Endometrial microvascular endothelial cells (primary cell): Measurements from ENCODE around the gene SCN5A. TPM values are rescaled to one million over a fixed set of nuclear protein-coding genes. Genes with fewer than 3 reads are reported as not detected.

Experiments
- in situ Hi-C: cut with HindIII; loops from 2 replicates; pipeline ENCODE4 v1.10.0; 2017; ENCODE audit warnings: low sequenced_read_pairs, low pct_unique_long_range_greater_than_20kb; ENCODE audit errors: inconsistent ontology term
- total RNA-seq: library from RNA; depleted of rRNA; stranded (reverse); fragments of >200 nt; gene quantifications from one replicate; pipeline ENCODE4 v1.2.3, GENCODE V29; 2015; ENCODE audit errors: inconsistent ontology term

The SCN5A gene
- total RNA-seq, 1 donor from 2014 or later, result 2.4 TPM

DNA sequence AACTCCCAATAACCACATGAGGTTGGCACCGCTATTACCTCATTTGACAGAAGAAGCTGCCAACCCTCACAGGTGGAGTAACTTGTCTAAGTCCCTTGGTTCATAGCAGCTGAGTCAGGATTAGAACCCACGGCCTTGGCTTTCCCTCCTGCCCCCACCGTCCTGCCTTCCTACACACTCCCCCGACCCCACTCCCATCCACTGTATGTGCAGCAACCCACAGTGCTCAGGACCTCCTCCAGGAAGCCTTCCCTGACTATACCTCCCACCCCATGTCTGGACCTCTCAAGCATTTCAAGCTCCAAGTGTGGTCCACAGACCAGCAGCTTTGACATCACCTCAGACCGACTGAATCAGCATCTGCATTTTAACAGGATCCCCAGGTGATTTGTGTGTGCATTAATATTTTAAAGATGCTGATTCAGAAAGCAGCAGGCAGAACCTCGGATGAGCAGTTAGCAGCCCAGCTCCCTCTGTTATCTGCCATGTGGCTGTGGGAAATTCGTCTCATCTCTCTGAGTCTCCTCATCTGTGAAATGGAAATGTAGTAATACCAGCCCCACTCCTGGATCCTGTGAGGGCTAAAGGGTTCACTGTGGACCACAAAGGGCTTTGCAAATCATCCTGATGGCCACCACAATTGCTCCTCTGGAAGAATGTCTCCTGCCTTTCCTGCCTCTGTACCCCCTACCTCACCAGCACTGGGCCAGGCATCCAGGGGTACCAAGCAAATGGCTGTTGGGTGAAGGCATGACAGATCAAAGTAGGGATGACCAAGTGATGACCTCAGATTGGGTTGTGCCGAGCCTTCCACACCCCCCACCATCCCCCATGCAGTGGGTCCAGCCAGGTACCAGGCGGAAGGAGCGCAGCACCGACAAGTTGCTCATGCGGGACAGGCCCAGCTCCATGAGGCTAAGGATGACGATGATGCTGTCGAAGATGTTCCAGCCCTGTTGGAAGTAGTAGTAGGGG, 62.7 kb downstream of the SCN5A start:
- in situ Hi-C loops, result no loop called here

DNA sequence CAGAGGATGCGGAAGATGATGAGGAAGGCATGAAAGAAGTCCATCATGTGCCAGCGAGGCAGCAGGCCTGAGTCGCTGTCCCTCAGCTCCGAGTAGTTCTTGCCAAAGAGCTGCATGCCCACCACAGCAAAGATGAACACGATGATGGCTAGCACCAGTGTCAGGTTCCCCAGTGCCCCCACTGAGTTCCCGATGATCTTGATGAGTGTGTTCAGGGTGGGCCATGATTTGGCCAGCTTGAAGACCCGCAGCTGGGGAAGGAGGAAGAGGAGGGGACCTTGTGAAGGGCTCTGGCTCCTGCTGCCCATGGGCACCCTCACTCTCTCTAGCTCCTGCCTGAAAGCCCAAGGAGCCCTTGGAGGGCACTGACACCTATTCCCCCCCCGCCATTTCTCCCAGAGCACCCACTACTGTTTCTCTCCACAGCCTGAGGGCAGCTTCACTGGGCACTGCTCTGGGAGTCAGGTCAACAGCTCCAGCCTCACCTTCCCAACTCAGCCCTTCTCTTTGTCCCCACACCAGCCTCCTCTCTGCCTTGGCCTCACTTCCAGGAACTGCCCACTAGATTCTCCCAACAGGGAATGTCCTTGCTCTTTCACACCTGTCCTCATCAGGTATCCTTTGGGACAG, 63.6 kb downstream of the SCN5A start:
- in situ Hi-C loops, result no loop called here

DNA sequence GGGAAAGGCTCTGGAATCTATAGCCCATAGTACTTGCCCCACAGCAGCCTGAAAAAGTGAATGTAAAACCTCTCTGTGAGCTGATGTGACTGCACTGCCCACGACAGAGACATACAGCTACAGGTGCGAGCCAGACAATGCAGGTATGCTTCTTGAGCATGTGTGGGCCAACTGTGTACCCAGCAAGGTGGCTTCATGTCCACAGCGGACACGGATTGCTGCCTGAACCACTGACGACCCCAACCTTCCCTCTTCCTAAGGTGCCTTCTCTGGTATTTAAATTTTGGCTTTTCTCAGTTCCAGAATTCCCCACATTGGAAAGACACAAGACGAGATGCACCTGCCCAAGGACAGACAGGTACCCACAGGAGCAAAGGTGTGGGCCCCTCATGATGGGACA, 65.8 kb downstream of the SCN5A start:
- in situ Hi-C loops, result no loop called here

DNA sequence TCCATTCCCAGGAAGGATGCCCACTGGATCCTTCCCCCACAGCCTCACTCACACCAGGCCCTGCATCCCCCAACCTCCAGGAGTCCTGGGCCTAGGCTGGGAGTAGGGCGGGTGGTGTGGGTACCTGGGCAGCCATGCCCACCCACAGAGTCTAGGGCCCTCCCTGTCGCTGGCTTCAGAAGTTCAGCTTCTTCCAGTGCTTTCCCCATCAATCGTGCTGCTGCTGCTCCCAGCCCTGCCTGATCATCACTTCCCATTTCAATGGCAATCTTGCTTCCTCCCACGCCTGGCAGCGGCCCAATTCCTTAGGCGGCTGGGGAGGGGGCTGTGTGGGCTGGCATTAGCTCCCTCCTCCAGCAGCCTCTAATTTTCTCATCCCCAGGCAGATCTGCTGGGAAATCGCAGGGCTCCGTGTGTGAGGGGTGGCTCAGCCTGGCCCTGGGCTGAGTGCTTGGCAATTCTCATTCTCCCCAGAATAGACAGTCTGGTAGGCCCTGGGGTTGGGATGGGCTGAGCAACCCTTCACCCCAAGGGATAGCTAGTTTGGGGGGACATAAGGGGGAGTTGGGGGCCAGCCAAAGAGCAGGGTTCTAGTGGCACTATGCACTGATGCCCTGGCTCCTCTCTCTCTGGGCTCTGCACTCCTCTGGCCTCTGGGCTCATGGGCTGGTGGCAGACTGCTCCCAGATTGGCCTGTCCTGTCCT, 66.4 kb downstream of the SCN5A start:
- in situ Hi-C loops, result no loop called here

DNA sequence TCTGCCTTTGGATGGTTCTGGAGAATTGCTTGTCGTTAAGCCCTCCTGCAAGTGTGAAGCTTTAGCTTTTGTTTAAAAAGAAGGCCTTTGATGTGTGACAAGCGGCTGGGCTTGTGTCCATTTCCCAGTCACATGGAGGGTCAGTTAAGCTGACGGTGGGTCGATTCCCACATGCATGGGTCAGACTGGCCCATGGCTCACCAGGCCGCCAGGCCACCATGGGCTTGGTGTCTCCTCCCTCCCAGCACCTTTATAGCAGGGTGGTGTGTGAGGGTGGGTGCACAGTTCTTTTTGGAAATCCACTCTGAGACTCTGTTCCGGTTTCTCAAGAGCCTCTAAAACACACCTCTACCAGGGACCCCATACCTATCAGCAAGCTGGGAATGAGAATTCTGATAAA, 67.2 kb downstream of the SCN5A start:
- in situ Hi-C loops, result no loop called here

DNA sequence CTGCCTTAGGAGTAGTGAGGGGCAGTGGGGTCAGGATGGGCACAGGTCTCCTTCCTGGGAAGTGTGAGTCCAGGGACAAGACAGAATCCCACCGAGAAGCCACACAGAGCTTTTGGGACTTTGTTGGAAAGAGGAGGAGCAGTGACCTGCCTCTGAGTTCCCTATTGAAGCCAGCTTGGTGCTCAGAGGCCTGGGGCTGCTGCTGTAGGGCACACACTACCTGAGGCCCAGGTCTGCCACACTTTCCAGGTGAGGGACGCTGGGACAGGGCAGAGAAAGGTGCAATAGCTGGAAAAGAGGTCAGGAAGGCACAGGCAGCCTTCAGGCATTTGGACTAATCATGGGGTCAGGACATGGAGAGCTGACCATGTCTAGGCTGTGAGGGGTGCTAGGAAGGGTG, 67.7 kb downstream of the SCN5A start:
- in situ Hi-C loops, result no loop called here

DNA sequence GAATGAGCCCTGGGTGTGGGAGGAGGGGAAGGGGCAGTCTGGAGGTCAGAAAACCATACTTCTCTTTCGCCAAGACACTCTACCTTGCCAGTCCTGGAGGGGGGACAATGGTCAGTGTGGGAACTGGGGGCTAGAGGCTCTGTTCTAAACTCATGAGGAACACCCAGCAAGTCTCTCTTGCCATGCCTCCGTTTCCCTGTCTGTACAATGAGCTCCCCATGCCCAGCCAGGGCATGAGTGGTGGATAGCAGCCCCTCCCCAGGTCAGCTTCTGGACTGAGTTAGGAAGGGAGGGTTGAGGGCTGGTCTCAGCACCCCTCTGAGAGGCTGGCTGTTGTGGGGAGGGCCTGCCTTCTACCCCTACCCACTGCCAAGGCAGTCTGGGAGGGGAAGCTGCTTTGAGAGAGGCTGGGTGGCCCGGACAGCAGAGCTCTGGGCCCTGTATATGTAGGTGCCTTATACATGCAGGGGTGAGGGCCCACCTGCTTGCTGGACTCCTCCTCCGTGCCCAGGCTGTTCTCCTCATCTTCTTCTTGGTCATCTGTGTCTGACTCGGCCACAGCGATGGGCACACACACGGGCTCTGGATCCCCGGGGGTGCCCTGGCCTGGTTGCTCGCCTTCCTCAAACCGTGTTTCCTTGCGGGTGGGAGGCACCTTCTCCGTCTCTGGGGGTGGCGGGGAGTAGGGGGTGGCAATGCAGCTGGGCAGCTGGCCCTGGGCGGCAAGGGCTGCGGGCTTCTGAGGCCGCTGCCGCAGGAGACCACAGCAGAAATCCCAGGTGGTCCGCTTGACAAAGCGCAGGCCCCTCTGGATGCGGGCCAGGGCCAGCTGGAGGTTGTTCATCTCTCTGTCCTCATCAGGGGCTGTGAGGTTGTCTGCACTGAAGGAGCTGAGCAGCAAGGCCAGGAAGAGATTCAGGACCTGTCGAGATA, 68.8 kb downstream of the SCN5A start:
- in situ Hi-C loops, result no loop called here

DNA sequence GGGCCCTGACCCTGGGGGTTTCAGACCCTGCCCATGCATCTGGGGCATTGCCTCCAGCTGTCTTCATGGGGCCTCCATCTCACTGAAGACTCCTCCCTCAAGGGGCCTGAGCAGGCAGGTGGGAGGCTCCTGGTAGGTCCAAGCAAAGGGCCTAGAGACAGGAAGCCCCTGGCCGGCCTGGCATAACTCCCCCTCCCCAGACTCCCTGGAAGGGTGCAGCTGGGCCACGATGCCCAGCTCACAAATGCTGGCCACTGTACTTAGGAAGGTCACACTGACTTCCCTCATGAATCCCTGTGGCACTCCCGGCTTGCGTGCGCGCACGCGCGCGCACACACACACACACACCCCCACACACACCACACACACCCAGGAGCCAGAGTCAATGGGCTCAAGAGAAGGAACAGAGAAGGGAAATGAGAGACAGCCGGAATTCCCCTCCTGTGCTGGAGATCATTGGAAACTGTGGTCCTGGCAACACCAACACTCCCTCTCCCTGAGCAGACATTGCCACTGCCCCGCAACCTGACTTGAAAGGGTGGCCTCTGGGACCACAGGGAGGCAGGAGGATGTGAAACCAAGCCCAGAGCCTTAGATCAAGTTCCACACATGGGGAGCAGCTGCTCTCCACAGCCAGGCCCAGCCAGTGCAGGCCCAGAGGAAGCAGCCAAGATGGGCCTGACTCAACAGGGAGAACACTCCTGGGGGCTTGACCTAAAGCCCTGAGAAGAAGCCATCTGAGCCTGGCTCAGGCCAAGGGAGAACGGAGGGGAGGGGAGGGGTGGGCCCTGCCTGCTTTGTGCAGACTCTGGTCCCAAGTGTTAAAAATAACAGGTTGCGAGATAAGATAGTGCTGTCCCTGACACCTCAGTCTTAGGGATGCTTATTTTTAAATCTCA, 69.7 kb downstream of the SCN5A start:
- in situ Hi-C loops, result no loop called here

DNA sequence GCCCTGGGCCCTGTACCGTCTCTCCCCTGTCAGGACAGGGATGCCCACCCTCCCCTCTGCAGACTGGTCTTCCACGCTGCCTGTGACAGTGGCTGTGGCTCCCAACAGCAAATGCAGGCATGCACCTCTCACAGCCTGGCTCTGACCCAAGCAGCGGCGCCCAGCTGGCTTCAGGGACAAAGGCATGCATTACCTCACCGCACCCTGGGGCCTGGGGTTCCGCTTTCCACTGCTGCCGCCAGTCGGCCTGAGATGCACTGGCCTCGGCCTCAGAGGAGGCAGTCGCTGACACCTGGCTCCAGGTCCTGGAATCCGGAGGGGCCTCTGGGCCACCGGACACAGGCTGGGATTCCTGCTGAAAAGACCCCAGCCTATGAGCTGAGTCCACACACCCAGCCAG, 70.3 kb downstream of the SCN5A start:
- in situ Hi-C loops, result no loop called here

DNA sequence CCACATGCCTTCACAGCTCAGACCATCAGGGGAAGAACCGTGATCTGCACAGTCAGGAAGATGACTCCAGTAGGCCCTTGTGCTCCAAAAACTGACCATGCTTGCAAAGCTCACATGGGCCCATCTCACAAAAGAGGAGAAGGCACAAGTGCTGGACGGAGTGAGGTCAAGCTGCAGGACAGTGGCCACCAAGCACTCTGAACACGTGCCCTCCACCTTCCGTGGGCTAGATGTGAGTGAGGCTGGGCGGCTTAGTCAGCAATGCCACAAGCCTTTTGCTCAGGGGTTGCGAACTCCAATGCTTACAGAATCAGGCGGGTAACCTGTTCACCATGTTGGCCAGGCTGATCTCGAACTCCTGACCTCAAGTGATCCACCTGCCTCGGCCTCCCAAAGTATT, 70.9 kb downstream of the SCN5A start:
- in situ Hi-C loops, result no loop called here

DNA sequence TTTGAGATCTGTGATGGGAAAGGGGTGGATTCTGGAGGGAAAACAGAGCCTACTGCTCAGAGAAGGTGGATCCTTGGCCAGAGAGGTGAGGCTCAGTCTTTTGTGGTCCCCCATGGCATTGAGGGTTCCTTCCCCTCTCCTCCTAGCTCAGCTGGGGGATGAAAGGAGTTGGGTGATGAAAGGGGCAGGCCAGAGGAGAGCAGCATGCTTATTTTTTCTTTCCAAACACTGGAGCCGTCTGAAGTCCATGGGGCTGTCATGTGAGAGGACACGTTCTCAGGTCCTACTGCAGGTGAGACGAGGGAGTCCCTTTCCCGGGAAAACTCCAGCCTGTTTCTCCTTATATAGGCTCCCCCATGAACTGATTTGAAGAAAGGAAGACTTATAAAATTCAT, 71.4 kb downstream of the SCN5A start:
- in situ Hi-C loops, result no loop called here

DNA sequence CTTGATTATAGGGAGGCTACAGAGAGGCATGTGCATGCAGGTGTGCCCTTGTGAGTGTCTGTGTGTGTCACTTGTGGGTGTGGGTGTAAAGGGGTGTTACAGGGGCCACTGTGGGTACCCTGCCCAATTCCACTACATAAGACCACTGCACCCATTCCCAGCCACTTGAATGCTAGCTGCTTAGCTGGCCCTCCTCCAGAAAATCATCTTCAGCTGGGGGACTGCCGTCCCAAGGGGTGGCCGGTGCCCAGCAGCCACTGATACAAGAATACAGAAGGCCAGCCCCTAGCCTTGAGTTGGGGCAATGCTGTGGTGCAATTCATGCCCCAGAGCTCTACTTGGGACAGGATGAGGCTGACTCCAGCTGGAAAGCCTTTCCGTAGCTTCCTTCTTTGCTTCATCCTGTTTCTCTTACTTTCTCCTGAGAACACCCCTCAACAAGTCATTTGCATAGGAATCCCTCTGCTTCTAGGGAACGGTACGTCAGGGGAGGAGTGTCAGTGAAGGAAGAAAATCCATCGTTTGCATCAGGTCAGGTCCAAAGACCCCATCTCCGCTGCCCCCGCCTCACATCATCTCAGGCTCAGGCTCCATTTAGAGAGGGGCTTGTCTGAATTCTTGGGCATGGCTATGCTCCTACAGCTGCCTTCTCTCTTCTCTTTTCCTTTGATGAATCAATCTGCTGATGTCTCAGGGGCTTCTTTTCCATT, 72.0 kb downstream of the SCN5A start:
- in situ Hi-C loops, result no loop called here

DNA sequence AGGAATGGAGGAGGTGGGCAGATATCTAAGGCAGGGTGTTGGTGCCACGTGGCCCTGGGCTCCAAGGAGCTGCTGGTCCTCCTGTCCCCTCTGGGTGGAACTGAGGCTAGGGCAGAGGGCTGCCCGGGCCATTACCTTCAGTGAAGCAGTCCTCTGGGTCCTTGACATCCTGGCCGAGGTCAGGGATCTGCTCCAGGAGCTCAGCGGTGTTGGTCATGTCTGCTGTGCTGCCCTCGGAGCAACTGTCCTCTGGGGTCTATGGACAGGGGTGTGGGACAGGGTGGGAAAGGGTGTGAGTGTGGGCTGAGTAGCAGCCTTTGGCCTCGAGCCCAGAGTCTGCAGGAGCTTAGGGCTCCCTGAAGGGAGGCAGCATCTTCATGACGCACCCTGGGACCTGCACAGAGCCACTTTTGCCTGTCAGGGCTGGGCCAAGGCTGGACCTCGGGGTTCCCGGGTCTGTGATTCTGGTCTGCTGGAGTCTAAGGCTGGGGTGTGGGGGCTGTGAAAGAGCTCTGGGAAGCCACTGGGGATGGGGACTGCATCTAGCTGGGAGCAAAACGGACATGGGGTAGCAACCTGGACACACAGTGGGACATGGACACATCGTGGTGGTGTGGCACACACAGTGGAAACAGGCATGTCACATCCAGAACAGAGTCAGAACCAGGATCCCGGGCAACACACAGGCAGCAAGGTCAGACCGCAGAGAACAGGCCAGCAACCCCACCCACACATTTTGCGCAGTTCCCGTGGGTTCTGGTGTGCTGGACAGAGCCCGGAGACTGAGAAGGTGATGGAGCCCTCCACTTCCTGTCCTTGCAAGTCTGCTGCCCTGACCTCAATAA, 72.7 kb downstream of the SCN5A start:
- in situ Hi-C loops, result no loop called here

DNA sequence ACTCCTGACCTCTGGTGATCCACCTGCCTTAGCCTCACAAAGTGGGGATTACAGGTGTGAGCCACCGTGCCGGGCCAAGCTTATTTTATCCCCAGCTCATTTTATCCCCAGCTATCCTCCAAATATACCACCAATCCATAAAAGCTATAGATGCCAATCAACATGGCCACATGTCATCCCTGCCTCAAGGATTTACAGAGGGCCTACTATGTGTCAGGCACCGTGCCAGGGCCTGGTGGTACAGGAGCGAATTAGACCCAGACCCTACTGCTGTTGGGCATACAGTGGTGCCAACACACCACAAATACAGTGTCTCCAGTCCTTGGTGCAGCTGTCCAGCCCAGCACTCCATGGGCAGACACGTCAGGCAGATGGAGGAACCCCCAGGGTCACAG, 73.4 kb downstream of the SCN5A start:
- in situ Hi-C loops, result no loop called here

DNA sequence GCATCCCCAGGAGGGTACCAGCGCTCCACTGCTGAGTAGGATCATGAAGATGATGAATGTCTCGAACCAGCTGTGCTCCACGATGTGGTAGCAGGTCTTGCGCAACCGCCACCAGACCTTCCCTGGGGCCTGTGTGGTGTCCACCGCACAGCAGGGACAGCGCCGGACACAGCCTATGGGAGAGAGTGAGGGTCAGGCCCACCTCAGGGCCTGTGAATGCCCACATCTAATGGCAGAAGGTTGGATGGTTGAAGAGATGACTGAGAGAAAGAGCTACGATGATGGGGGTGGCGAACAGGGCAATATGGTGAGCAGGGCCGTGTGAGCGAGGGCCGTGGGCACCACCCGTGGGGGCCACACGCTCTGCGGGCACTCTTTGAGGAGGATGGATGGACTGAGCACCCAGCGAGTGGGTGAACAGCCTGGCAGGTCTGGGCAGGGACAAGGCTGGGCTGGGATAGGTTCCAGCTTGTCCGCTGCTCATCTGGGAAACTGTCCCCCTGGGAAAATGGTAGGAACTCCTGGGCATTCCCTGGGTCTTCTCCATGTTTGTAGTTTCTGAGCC, 74.1 kb downstream of the SCN5A start:
- in situ Hi-C loops, result no loop called here
